ENCODE measurements around the gene KIF20A.

DNA sequence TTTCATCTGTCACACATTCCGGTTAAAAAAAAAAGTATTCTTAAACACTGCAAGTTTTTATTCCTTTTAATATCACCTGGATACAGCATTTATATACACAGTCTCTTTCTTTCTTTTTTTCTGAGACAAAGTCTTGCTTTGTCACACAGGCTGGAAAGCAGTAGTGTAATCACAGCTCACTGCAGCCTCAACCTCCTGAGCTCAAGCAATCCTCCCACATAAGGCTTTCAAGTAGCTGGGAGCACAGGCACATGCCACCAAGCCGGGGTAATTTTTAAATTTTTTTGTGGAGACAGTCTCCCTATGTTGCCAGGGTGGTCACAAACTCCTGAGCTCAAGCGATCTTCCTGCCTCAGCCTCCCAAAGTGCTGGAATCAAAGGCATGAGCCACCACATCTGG, 13.9 kb downstream of the KIF20A start:
- TF ChIP-seq POLR2A (IDR thresholded peaks at IDR 0.05) = no peak
- TF ChIP-seq POLR2AphosphoS5 (IDR thresholded peaks at IDR 0.05; ENCODE audit: insufficient read depth in 1 of 2, low read depth in 1 of 2) = no peak
